Pons (tissue), 1 donor: Measurements from ENCODE around the gene NPPB.
"Not testable (repeated sequence)": the region's sequence is repeated elsewhere in the genome, so short reads cannot be mapped to it uniquely, and the experiment has no call there.

Experiments used
- DNase-seq: peaks from one replicate; pipeline ENCODE4 v3.0.0-alpha.2; 2016; ENCODE audit warnings: low spot score

Gene NPPB

DNA sequence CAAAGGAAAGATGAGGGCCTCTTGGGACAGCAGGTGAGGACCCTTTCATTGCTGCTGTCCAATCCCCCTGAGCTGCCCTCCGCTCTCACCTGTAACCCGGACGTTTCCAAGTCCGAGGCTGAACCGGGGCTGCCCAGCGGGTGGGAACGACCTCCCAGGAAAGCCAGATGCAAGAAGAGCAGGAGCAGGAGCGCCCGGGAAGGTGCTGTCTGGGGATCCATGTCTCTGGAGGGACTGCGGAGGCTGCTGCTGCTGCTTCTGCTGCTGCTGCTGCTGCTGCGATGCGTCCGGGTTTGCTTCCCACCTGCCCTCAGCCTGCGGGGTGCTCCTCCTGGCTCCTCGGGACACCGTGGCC is at the start of gene NPPB:
Gene NPPB, minus strand, starts transcription at position 333 of the 355 bp plus-strand sequence. Its CDS starts 112 bp downstream, at position 221.
- no peak for DNase-seq

DNA sequence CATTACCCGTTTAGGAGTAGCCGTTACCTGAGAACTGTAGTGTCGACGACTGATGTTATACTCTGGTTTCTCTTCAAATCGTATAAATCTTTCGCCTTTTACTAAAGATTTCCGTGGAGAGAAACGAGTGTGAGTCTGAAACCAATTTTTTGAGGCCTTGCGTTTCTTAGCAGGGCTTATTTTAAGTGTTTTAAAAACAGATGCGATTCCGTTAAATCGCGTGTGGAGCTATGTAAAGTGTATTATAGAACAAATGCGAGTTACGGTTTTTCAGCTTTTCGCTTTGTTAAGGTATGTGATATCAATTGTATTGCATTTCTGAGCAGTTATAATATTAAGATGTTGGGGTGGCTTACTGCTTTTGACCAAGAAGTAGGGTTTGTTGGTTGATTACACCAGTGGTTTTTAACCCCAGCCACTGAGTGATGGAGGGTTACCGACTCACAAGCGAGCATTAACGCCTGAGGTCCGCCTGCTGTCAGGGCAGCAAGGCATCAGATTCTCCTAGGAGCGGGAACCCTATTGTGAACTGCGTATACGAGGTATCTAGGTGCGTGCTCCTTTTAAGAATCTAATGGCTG is 49.4 kb upstream of the NPPB start:
- DNase-seq: peak; percentile 99

DNA sequence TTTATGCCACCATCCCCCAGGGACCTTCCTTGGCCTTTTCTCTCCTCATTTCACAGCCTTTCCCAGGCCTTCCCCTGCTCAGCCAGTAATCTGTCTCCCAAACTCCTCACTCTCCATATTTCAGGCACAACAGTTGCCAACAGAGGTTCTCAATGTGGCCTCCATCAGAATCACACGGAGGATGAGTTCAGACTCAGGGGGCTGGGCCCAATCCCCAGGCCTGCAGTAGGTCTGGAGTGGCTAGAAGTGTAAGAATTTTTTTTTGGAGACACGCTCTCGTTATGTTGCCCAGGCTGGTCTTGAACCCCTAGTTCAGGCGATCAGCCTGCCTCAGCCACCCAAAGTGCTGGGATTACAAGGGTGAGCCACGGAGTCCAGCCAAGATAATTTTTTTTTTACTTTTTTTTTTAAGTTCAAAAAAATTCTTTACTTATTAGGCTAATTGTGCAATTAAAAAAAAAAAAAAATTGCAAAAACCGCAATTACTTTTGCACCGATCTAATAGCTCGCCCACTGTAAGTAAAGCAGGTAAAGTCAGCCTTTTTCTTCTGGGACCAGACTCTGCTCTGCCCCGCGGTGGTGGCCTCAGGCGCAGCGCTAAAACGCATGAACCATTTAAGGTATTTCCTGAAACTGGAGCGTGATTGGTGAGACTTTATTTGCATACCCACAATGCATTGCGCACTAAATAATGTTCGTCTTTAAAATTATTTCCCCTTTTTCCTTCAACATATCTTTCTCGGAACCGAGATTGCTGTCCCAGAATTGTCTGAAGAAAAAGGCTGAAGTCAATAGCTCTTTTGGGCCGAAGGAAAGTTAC is 48.7 kb upstream of the NPPB start:
- peak; percentile 97 for DNase-seq

DNA sequence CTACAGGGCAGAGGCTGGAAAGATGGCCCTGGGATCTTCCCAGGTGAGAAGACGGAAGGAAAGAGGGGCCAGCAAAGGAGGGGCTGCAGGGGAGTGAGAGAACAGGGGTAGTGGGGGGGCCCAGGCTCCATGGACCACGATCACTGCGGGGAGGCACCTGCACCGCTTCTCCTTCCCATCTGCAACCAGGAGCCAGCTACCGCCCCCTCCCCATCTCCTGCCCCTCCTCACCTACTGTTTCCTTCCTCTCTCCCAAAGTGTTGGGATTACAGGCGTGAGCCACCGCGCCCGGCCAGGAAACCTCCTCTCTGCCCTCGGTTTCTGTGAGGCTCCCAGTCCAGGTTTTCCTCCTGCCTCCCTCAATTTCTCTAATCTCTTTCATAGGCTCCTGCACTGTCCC is 48.1 kb upstream of the NPPB start:
- no peak for DNase-seq

GRCh38 chr1:11904978-11905377 is 46.2 kb upstream of the NPPB start:
- no peak for DNase-seq

- not testable (repeated sequence) for DNase-seq
These were observed 45.4 kb upstream of the NPPB start for GRCh38 chr1:11904156-11904555.

- no peak for DNase-seq
These were observed 44.5 kb upstream of the NPPB start for GRCh38 chr1:11903210-11903609.

DNA sequence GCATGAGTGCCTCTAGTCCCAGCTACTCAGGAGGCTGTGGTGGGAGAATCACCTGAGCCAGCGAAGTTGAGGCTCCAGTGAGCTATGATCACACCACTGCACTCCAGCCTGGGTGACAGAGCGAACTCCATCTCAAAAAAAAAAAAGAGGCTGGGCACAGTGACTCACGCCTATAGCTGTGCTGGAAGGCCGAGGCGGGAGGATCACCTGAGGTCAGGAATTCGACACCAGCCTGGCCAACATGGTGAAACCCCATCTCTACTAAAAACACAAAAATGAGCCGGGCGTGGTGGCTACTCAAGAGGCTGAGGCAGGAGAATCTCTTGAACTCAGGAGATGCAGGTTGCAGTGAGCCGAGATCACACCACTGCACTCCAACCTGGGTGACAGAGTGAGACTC is 42.7 kb upstream of the NPPB start:
- DNase-seq: not testable (repeated sequence)

DNA sequence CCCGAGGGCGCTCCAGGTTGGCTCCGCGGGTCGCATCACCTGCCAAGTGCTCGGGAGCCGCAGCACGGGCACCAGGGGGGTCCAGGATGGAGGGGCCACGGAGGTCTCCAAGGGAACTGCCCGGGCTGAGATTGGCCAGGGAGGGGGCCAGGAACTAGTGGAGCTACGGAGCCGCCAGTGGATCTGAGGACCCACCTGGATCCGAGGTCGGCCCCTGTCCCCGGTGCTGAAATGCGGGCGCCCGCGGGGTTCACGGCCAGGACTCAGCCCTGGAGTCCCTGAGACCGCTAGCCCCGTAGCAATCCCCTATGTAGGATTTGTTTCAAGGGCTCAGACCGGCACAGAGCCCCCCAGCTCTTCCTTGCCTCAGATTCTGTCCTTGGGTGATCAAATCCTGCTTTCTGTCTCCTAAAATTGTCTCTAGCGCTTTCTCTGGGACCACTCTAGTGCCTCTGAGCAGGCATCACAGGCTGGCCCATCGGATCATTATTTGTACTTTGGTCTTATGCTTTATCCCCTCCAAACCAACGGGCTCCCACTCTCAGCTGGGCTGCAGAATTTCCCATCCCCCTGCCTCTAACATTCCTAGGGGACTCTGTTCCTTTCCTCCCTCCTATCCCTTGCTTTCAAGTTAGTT is 40.2 kb upstream of the NPPB start:
- DNase-seq: no peak

DNA sequence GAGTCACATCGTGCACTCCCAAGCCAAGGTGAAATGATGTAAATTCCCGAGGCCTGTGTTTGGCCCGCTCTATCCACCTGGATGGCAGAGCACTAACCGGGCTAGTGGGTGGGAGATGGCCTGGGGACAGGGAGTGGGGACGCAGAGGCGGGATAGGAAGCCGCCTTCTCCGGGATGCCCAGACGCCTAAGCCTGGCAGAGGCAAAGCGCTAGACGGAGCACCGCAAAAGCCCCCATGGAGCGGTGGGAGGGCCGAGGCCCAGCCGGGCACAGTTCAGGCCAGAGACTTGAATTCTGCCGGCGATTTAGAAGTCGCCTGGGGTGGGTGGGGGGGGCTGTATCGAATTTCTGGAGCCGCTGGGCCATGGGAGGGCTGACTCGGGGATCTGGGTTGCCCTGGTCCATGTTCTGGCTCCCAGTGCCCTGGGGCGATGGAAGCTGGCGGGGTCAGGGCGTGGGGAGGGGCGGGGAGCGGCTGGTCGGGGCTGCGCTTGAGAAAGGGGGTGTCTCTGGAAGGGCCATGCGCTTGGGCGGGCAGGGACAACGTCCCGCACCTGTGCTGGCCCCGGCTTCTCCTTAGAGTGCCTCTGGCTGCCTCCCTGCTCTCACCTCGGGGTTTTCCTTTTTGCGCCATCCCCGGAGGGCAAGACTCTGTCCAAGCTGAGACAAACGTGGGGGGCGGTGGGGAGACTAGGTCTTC is 39.5 kb upstream of the NPPB start:
- no peak for DNase-seq

GRCh38 chr1:11894501-11894900 is 35.8 kb upstream of the NPPB start:
- not testable (repeated sequence) for DNase-seq

DNA sequence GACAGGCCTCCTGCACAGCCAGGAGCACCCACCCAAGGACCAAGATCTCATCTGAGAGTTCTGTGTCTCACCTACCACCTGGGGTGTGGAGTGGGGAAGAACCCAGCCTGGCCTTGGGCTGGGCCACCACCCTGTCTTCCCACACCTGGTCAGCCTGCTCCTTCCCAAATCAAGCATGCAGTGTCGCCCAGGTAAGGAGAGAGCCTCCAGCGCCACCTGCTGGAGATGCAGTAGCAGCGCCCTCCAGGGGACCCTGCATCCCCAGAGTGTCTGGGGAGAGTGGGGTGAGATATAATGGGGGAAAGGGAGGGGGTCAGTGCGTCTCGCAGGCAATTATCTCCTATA is 35.1 kb upstream of the NPPB start:
- peak; percentile 26 for DNase-seq

GRCh38 chr1:11891433-11892186 is 32.9 kb upstream of the NPPB start:
- DNase-seq: no peak

DNA sequence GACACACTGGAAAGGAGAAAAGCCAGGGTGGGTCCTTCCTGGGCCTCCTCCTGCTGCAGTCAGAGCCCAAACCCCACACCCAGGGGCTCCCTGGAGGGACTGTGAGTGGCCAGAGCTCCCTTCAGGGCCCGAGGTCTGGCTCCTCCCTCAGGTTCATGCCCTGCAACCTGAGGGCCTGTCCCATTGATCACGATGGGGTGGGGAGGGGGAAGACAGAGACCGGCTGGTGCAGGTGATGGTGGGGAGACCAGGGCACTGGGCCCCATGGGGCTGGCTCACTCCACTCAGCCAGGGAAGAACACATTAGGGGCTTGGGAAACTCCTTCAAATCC is 30.1 kb upstream of the NPPB start:
- no peak for DNase-seq

DNA sequence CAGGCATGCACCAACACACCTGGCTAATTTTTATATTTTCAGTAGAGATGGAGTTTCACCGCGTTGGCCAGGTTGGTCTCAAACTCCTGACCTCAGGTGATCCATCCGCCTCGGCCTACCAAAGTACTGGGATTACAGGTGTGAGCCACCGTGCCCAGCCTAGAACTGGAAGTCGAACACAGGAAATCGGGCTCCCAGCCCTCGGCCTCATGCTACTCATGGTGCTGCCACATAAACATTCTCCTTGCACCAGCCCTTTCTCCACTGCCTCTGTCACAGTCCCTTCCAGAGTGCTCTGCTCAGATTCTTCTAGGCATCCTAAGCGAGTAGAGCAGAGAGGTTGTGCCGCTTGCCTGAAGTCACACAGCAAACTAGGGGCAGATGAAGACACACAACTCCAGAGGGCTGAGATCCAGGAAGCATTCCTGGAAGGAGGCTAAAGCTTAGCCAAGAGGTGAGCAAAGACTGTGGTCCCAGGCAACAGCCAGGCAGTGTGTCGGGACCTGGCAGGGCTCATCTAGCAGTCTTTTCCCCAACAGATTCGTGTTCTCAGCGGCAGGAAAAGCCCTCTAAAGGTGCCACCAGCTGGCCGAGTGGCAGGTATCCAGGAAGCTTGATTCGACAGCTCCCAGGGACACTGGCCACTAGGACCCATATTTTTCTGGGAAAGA is 29.6 kb upstream of the NPPB start:
- no peak for DNase-seq

DNA sequence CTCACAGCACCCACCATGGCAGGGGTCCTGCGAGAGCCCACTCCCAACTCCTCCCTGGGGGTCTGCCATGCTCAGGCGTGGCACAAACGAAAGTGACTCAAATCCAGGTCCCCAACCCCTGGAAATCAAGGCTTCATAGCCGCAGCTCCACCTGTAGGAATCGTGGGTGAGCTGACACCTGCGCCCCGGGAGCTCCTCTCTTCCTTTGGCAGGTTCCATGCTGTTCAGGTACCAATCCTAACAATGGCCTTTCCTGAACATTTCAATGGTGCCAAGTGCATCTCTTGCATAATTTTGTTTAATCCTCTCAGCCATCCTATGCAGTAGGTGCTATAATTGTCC is 28.9 kb upstream of the NPPB start:
- no peak for DNase-seq

GRCh38 chr1:11886986-11887665 is 28.4 kb upstream of the NPPB start:
- DNase-seq: no peak

DNA sequence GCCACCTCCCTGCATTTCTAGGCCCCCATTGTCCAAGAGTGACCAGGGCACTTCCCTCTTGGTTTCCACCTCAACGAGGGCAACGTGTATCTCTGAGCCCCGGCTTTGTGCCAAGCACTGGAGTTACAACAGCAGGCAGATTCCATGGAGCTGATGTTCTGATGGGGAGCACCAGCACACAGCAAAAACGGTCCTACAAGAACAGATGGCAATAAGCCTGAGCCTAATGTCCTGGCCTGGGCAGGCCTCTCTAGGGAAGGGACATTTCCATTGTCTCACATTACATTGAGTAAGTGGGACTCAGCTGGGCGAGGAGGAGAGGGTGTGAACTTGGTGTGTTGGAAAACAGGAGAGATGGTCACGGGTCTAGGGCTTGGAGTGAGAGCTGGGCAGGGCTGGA is 27.2 kb upstream of the NPPB start:
- DNase-seq: no peak

DNA sequence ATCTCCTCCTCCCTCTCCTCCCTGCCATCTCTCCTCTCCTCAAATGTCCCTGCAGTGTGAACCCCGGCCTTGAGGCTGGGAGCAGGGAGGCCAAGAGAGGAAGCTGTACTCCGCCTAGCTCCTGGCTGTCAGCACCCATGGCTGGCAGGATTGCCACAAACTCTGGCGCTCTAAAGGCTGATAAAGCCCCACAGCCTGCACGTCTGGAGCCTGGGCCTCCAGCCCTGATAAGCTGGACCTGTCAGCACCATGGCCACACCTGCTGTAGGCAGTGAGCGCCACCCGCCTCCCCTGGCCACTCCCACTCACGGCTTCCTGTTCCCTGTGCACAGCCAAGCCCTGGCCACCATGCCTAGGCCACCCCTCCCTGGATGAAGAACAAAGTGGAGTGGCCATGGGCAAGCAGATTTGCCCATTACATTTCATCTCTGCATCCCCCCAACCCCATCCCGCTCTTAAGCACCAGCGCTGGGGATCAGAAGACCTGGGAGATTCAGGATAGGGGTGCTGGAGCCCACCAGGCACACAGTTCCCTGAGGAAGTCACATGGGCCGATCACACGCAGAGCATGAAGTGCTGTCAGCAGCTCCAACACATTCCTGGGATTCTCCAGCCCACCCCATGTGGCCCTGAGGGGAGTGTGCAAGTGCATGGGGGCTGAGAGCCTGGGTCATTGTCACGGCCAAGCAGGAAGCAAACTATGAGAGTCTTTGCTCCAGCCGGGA is 24.2 kb upstream of the NPPB start:
- no peak for DNase-seq

- DNase-seq: no peak
These were observed 23.1 kb upstream of the NPPB start for GRCh38 chr1:11881749-11882441.
